Superior temporal gyrus (tissue), 1 donor: ENCODE data around the gene KCNV2.
"Not testable (repeated sequence)": the region's sequence is repeated elsewhere in the genome, so short reads cannot be mapped to it uniquely, and the experiment has no call there.

Experiments
- DNase-seq: peaks from one replicate; pipeline ENCODE4 v3.0.0-alpha.2; 2016; ENCODE audit errors: extremely low spot score

Gene KCNV2

DNA sequence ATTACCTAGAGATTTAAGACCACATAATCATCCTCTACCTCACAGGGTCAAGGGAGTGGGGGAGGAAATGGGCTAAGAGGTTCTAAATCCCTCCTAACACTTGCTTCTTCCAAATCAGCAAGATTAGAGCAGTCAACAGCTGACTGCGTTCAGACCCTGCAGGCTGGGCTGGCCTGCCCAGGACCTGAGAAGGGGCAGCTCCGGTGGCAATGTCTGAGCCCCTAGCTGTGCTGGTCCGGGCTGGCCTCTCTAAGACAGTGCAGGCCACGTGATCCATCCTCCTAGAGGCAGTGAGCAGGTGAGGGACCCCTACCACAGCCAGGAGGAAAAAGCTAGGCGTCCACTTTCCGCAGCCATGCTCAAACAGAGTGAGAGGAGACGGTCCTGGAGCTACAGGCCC, at the start of gene KCNV2:
TSS of gene KCNV2 (plus strand) at position 126 of the 400 bp plus-strand sequence. CDS start at position 356, 230 bp downstream.
- DNase-seq: no peak

GRCh38 chr9:2673161-2673560, 44.1 kb upstream of the KCNV2 start:
- no peak for DNase-seq

DNA sequence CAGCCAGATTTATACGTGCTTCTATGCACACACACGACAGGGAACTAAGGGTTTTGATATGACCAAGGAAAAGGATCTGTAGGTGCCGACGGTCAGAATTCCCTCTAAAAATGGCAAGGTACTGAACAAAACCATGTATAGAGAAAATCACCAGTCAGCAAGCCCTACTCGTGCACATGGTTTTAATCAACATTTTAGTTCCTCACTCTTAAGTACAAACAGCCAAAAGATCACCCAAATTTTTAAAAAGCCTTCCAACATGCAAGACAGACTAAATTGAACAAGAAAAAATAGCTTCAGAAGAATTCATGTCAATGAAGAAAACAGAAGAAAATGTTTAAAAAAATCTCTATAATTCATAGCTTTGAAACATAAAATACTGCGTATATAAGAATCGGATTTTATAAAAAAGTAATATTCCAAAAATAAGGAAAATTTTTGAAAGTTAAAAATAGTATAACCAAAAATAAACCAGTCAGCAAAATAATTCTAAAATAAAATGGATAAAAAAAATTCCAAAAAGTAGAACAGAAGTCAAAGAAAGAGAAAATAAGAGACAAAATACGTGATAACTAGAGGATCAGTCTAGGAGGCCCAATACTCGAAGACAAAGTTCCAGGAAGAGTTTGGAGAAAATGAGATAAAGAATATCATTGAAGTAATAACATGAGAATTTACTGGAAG, 43.0 kb upstream of the KCNV2 start:
- DNase-seq: no peak

- DNase-seq: no peak
Observed at GRCh38 chr9:2675834-2676233, 41.5 kb upstream of the KCNV2 start.

DNA sequence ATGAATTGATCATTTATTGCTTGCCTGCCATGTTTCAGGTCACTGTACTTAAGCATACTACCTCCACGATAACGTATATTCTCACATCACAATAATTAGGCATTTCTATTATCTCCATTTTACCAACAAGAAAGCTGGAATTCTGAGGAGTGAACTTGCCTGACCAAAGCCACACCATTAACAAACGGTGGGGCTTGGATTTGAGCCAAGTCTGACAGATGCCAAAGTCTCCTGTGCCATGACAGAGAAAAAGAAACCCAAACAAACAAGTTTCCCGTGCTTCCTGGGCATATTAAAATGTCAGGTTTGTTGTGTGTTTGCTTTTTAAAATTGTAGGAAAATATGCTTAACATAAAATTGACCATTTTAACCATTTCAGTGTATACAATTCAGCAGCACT, 40.8 kb upstream of the KCNV2 start:
- DNase-seq: no peak

- no peak for DNase-seq
Observed at GRCh38 chr9:2677915-2678889, 39.1 kb upstream of the KCNV2 start.

- DNase-seq: no peak
Observed at GRCh38 chr9:2679011-2679410, 38.3 kb upstream of the KCNV2 start.

- no peak for DNase-seq
Observed at GRCh38 chr9:2681981-2682380, 35.3 kb upstream of the KCNV2 start.

GRCh38 chr9:2686911-2687310, 30.4 kb upstream of the KCNV2 start:
- no peak for DNase-seq

DNA sequence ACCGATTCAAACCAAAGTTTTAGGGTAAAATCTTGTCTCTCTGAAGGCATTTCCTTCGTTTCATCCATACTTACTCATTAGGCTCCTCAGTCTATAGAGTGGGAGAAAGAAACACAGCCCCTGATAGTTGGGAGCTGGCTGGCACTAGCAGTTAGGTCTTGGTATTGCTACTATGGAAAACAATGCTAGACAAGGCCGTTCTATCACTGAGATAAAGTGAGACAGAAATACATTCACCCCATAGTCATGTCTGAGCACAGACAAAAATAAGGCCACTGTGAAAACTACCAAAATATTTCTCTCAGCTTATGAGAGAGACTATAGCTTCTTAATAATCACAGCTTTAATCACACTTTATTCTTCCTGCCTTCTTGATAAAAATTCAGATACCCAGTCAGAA, 28.7 kb upstream of the KCNV2 start:
- no peak for DNase-seq

GRCh38 chr9:2691212-2691611, 26.1 kb upstream of the KCNV2 start:
- DNase-seq: no peak

DNA sequence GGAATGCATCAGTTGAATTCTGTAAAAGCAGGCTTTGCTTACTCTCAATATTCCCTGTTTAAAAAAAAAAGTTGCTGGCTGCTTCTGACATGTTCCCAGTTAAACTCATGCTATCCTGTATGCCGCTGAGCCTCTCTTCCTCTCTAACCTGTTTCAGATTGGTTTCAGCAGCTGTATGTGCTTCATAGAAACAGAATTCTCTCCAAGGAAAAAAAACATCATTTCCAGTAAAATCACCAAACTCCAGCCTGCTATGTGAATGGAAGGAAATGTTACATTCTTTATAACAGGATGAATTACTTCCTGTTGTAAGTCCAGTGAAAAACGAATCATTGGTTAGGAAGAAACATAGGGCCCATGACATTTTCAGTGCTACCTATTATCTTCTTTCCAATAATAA, 25.7 kb upstream of the KCNV2 start:
- no peak for DNase-seq

GRCh38 chr9:2693056-2693455, 24.3 kb upstream of the KCNV2 start:
- DNase-seq: no peak

GRCh38 chr9:2697492-2697891, 19.8 kb upstream of the KCNV2 start:
- no peak for DNase-seq

- no peak for DNase-seq
Observed at GRCh38 chr9:2700398-2700797, 16.9 kb upstream of the KCNV2 start.

- DNase-seq: no peak
Observed at GRCh38 chr9:2700909-2701550, 16.3 kb upstream of the KCNV2 start.

DNA sequence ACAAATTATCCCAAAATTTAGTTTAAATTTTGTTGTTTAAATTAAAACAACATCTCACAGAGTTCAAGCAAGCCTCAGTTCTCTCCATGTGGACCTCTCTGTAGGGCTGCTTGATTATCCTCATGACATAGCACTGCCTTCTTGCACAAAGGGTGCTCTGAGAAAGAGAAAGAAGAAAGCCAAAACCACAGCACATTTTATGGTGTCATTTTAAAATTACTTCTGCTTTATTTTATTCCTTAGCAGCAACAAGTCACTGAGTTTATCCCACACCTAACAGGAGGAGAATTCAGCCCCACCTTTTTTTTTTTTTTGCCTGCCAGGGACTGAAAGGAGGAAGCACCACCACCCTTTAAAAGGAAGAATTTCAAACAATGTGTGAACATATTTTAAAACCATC, 12.8 kb upstream of the KCNV2 start:
- DNase-seq: no peak

- DNase-seq: not testable (repeated sequence)
Observed at GRCh38 chr9:2707256-2707655, 10.1 kb upstream of the KCNV2 start.

- no peak for DNase-seq
Observed at GRCh38 chr9:2709645-2710101, 7.6 kb upstream of the KCNV2 start.

DNA sequence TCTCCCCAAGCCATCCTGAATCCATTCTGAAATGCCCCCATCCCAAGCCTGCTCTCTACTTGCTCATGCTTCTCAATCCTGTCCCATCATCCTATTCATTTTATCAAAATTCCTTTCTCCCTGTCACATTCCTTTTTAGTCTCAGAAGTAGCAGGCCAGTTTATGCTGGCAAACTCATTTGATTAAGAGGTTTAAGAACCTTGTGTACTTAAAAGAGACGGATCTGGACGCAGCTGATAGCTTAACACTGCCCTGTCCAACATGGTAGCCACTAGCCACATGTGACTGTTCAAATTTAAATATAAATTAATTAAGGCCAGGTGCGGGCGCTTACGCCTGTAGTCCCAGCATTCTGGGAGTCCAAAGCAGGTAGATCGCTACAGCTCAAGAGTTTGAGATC, 5.6 kb upstream of the KCNV2 start:
- no peak for DNase-seq

GRCh38 chr9:2718001-2718697, 839 bp downstream of the KCNV2 start:
- DNase-seq: no peak

- no peak for DNase-seq
Observed at GRCh38 chr9:2718698-2719033, 1.4 kb downstream of the KCNV2 start.
